Measurements from ENCODE around the gene ABCF1. TPM values are rescaled to one million over a fixed set of nuclear protein-coding genes. Genes with fewer than 3 reads are reported as not detected.

The ABCF1 gene
- total RNA-seq, 2 experiments from 2014 or later = 86.1 to 88.0 TPM

DNA sequence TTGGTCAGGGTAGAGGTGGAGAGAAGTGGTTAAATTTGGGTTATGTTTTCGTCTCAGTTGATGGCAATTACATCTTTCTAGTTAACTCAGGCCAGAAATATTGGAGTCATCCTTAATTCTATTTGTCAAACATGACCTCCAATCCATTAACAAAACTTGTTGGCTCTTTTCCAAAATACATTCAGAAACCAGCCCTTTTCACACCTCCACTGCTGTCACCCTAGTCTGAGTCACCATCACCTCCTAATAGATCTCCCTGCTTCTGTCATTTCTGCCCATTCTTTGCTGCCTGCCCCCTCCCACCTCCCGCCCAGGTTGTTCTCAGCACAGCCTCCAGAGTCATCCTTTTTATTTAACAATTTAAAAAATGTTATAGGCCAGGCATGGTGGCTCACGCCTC, 3.0 kb upstream of the ABCF1 start:
- Mint-ChIP-seq H3K4me3 (peak overlapping the region; percentile 66), H3K4me1 (ENCODE audit: low read depth) (peaks cover 39% of the 10 kb centered on the region), H3K36me3 (ENCODE audit: low read depth) (peaks cover 34% of the 10 kb centered on the region), H3K9me3 (no peaks in the 10 kb centered on the region), H3K27ac (peak overlapping the region; percentile 58), H3K27me3 (no peaks in the 10 kb centered on the region)
- peaks cover 27% of the 10 kb centered on the region for H3K4me1 ChIP-seq (ENCODE audit: insufficient read depth, low read length)
- ATAC-seq (ENCODE audit: poor library complexity) (no peak), DNase-seq (peak in 3 of 14 experiments; percentile 39 to 56 (median 54))
- TF ChIP-seq, protein P1, sequence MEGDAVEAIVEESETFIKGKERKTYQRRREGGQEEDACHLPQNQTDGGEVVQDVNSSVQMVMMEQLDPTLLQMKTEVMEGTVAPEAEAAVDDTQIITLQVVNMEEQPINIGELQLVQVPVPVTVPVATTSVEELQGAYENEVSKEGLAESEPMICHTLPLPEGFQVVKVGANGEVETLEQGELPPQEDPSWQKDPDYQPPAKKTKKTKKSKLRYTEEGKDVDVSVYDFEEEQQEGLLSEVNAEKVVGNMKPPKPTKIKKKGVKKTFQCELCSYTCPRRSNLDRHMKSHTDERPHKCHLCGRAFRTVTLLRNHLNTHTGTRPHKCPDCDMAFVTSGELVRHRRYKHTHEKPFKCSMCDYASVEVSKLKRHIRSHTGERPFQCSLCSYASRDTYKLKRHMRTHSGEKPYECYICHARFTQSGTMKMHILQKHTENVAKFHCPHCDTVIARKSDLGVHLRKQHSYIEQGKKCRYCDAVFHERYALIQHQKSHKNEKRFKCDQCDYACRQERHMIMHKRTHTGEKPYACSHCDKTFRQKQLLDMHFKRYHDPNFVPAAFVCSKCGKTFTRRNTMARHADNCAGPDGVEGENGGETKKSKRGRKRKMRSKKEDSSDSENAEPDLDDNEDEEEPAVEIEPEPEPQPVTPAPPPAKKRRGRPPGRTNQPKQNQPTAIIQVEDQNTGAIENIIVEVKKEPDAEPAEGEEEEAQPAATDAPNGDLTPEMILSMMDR (IDR thresholded peaks at IDR 0.05) = no peak
- CTCF ChIA-PET = no interaction called here
- intact Hi-C loops (cut with DNase I, micrococcal nuclease) = no loop called here
- H3K27me3 ChIP-seq (ENCODE audit: control insufficient read depth in 1 of 2, insufficient read depth in 2 of 2, low read length in 2 of 2) = no peaks in the 10 kb centered on the region
- H3K4me3 ChIP-seq (ENCODE audit: low read length) = no peak overlapping the region
- POLR2A ChIA-PET = interaction anchor here (3.6 kb wide), 1 partner anchor 46 kb away, joined by 16 read pairs; no protein-coding TSS in a partner anchor
- H3K36me3 ChIP-seq (ENCODE audit: insufficient read depth, low read length) = peaks cover 2% of the 10 kb centered on the region
- no peak overlapping the region for H3K27ac ChIP-seq (ENCODE audit: low read depth in 1 of 2, low read length in 2 of 2)
- no peaks in the 10 kb centered on the region for H3K9me3 ChIP-seq (ENCODE audit: control insufficient read depth in 1 of 2, insufficient read depth in 1 of 2, low read length in 2 of 2)

DNA sequence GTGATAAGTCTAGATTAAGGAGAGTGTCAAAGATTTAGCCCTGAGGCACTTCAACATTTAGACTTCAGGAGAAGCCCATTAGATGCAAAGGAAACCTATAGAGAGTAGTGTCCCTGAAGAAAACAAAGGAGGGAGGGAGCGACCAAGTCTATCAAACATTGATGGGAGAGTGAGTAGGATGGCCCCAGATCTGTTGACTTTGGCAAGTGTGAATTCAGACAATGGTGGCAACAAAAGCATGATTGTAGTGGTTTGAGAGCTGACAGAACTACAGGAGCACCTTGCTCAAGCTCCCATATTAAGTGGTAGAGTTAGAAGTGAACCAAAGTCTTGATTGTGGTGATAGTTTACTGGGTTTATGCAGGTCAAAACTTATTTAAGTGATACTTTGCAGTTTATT, 979 bp upstream of the ABCF1 start:
- peak overlapping the region; percentile 100 for H3K4me3 Mint-ChIP-seq
- POLR2A ChIA-PET = interaction anchor here (0.8 to 3.2 kb wide), 18 partner anchors 9 to 510 kb away, joined by 3 to 106 read pairs (median 7); partner anchors contain the start of genes GNL1, MDC1, MRPS18B and PPP1R10
- H3K27me3 ChIP-seq (ENCODE audit: control insufficient read depth in 1 of 2, insufficient read depth in 2 of 2, low read length in 2 of 2) = no peaks in the 10 kb centered on the region
- H3K4me1 ChIP-seq (ENCODE audit: insufficient read depth, low read length) = peaks cover 41% of the 10 kb centered on the region
- DNase-seq (no peak), ATAC-seq (ENCODE audit: poor library complexity) (no peak)
- H3K36me3 ChIP-seq (ENCODE audit: insufficient read depth, low read length) = peaks cover 5% of the 10 kb centered on the region
- H3K27me3 Mint-ChIP-seq = no peaks in the 10 kb centered on the region
- peaks cover 56% of the 10 kb centered on the region for H3K4me1 Mint-ChIP-seq (ENCODE audit: low read depth)
- CTCF ChIA-PET = interaction anchor here (1.0 to 2.3 kb wide), 11 partner anchors 26 to 152 kb away, joined by 3 to 17 read pairs (median 5); partner anchors contain the start of gene ATAT1
- TF ChIP-seq, protein P1 (IDR thresholded peaks at IDR 0.05) = no peak
- peak overlapping the region; percentile 82 for H3K4me3 ChIP-seq (ENCODE audit: low read length)
- no peaks in the 10 kb centered on the region for H3K9me3 ChIP-seq (ENCODE audit: control insufficient read depth in 1 of 2, insufficient read depth in 1 of 2, low read length in 2 of 2)
- intact Hi-C loops (cut with DNase I, micrococcal nuclease) = loop anchor here in 1 of 2 experiments (5.0 to 10.0 kb wide), 3 partner anchors 152 to 1092 kb away; partner anchors contain the start of genes C6orf47, GPANK1, TRIM26 and TUBB
- H3K9me3 Mint-ChIP-seq = no peaks in the 10 kb centered on the region
- H3K36me3 Mint-ChIP-seq (ENCODE audit: low read depth) = peaks cover 40% of the 10 kb centered on the region
- H3K27ac Mint-ChIP-seq = peak overlapping the region; percentile 98
- no peak overlapping the region for H3K27ac ChIP-seq (ENCODE audit: low read depth in 1 of 2, low read length in 2 of 2)

DNA sequence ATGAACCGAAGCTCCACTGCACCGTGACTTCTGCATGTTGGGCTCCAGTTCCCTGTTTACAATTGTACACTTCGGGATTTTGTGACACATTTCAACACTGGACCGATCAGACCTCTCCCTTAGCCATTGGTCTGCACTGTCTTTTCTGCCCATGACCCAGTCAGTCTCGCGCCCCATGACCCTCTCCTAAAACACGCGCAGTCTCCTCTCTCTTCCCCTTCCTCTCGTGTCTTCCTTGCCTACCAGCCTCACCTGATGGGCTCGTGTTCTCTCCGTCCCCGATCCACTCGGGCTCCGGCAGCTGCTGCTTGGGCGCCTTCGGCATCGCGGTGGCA, 535 bp upstream of the ABCF1 start:
- peaks cover 40% of the 10 kb centered on the region for H3K36me3 Mint-ChIP-seq (ENCODE audit: low read depth)
- peak overlapping the region; percentile 100 for H3K4me3 Mint-ChIP-seq
- peak overlapping the region; percentile 82 for H3K4me3 ChIP-seq (ENCODE audit: low read length)
- POLR2A ChIA-PET = interaction anchor here (0.8 to 3.2 kb wide), 27 partner anchors 9 to 588 kb away, joined by 3 to 106 read pairs (median 5); partner anchors contain the start of genes GNL1, MDC1, MRPS18B and PPP1R10
- H3K4me1 ChIP-seq (ENCODE audit: insufficient read depth, low read length) = peaks cover 45% of the 10 kb centered on the region
- peaks cover 8% of the 10 kb centered on the region for H3K36me3 ChIP-seq (ENCODE audit: insufficient read depth, low read length)
- intact Hi-C loops (cut with DNase I, micrococcal nuclease) = loop anchor here (1.0 to 10.0 kb wide), 8 partner anchors 13 to 1092 kb away; partner anchors contain the start of genes C6orf47 (in 1 of the 2), GNL1 (in 1 of the 2), GPANK1 (in 1 of the 2) and PRR3 (in 1 of the 2)
- CTCF ChIA-PET = interaction anchor here (0.9 to 2.3 kb wide), 12 partner anchors 26 to 152 kb away, joined by 3 to 17 read pairs (median 4); partner anchors contain the start of gene ATAT1
- H3K9me3 ChIP-seq (ENCODE audit: control insufficient read depth in 1 of 2, insufficient read depth in 1 of 2, low read length in 2 of 2) = no peaks in the 10 kb centered on the region
- peak overlapping the region; percentile 98 for H3K27ac Mint-ChIP-seq
- peak overlapping the region; percentile 87 to 94 for H3K27ac ChIP-seq (ENCODE audit: low read depth in 1 of 2, low read length in 2 of 2)
- DNase-seq (no peak), ATAC-seq (ENCODE audit: poor library complexity) (peak; percentile 31)
- no peaks in the 10 kb centered on the region for H3K9me3 Mint-ChIP-seq
- TF ChIP-seq, protein P1 (IDR thresholded peaks at IDR 0.05) = no peak
- H3K4me1 Mint-ChIP-seq (ENCODE audit: low read depth) = peaks cover 56% of the 10 kb centered on the region
- no peaks in the 10 kb centered on the region for H3K27me3 Mint-ChIP-seq
- no peaks in the 10 kb centered on the region for H3K27me3 ChIP-seq (ENCODE audit: control insufficient read depth in 1 of 2, insufficient read depth in 2 of 2, low read length in 2 of 2)
